ENCODE measurements around the gene STAG3.
"Not testable (repeated sequence)": the region's sequence is repeated elsewhere in the genome, so short reads cannot be mapped to it uniquely, and the experiment has no call there.

STAG3 gene

GRCh38 chr7:100174582-100174981 lies 3.1 kb upstream of the STAG3 start:
- DNase-seq (ENCODE audit: low read depth), result no peak

DNA sequence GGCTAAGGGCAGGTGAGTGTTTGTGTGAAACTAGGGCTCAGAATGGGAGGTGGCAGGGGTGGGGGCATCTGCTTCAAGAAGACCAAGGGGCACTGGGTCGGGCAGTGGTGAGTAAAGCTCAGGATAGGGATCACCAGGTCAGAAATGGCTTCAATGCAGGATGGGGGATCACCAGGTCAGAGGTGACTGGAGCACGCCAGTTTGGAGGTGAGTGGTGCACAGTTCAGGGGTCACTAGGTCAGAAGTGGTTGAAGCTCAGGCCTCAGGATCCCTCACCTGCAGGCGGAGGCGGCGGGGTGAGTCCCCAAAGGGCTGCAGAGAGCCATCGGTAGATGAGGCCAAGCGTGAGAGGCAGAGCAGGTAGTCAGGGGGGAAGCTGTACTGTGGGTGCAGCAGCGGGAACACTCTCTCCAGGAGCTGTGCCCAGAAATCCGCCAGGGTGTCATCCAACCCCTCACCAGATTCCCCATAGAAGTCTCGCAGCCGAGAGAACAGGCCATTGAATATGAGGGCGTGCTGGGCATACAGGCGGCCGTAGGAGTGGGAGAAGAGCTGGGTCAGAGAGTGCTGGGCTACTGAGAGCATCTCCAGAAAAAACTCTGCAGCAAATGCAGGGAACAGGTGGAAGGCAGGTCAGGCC lies 2.3 kb upstream of the STAG3 start:
- no peak for DNase-seq (ENCODE audit: low read depth)

DNA sequence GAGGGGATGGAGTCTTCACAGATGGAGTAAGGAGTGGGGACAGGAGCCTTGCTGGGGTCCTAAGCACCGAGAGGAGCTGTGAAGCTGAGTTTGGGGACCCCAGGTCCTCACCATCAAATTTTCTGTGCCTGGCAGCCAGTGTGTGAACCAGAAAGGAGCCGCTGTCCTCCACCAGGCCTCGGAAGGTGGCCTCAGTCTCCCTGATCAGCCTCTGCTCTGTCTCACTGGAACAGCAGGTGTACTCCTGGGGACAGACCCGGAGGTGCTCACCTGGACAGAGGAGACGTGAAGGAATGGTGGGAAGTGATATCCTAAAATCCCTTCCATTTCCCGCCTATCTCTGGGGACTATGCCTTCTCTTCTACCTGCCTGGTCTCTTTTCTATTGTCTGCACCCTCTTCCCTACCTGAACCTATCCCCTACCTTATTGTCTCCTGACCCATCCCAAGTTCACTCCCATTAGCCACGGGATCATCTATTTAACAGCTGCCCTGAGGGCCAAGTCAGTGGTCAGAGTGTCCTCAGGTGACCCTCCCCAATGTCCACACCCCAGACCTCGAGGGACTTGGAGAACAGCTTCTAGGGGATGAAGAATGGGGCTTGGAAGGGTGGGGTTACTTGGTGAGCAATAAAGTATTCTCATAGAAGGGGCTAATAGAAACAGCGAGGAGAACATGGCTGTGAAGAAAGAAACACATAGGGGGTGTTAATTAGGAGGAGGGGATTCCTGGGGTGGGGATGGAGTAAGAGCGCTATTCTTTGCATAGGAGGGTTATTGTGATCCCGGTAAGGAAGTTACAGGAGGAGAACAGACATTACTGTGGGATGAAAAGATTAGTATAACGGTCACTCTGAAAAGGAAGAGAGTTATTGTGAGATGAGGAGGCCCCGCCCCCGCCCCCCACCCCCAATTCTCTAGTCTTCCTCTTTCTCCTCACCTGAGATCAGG lies 1.3 kb upstream of the STAG3 start:
- DNase-seq (ENCODE audit: low read depth), result no peak

DNA sequence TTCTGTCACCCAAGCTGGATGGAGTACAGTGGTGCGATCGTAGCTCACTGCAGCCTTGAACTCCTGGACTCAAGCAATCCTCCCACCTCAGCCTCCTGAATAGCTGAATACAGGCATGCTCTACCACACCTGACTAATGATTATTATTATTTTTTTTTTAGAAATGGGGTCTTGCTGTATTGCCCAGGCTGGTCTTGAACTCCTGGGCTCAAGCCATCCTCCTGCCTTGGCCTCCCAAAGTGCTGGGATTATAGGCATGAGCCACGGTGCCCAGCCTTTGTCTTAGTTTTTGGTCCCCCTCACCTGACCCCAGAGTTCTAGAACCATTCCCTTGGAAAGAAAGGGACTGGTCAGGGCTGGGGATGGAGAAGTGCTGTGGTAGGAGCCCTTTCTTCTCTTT lies 2.4 kb downstream of the STAG3 start:
- not testable (repeated sequence) for DNase-seq (ENCODE audit: low read depth)

- not testable (repeated sequence) for DNase-seq (ENCODE audit: low read depth)
These were observed 4.9 kb downstream of the STAG3 start for GRCh38 chr7:100182616-100183015.

DNA sequence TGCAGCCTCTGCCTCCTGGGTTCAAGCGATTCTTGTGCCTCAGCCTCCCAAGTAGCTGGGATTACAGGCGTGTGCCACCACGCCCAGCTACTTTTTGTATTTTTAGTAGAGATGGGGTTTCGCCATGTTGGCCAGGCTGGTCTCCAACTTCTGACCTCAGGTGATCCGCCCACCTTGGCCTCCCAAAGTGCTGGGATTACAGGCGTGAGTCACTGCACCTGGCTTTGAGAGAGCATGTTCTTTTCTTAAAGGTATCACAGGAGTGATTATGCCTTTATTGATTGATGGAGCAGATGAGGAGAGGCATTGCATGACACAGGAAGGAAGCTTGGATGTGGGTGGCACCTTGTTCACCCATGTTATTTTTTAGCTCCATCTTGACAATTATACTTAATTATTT lies 5.4 kb downstream of the STAG3 start:
- DNase-seq (ENCODE audit: low read depth), result not testable (repeated sequence)

DNA sequence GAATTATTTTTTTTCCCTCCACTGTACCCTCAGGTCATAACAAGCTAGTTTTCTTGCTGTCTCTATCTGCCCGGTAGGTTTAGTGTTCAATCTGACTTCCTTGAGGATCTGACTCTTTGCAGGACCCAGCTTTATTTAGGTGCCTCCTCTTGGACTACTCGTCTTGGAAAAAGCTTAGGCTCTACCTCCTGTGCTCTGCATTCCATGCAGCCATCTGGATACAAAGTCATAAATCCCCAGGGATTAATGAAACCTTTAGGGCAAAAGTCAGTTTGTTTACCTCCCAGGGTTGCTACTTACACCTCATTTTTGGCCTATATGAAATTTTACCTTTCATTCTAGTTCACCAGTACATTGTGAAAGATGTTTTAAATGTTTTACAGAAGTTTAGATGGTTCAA lies 8.0 kb downstream of the STAG3 start:
- no peak for DNase-seq (ENCODE audit: low read depth)

DNA sequence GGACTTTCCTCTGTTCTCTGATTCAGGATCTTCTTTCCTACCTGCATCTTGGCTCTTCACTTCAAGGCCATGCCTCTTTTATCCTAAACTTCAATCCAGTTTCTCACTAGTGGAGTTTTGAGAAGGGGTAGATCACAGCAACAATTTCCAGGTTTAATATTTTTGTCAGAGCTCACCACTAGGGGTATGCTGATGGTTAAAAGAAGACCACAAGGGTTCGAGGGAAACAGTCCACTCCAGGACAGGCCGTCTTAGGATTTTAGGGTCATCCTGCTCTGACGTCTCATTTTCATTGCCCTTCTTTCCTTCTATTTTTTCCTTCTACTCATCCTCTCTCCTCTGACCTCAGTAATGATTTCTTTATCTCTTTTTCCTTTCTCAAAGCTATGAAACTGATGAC lies 11.3 kb downstream of the STAG3 start:
- DNase-seq (ENCODE audit: low read depth), result no peak

GRCh38 chr7:100190048-100190711 lies 12.5 kb downstream of the STAG3 start:
- DNase-seq (ENCODE audit: low read depth), result no peak

GRCh38 chr7:100191775-100192174 lies 14.1 kb downstream of the STAG3 start:
- DNase-seq (ENCODE audit: low read depth), result no peak

DNA sequence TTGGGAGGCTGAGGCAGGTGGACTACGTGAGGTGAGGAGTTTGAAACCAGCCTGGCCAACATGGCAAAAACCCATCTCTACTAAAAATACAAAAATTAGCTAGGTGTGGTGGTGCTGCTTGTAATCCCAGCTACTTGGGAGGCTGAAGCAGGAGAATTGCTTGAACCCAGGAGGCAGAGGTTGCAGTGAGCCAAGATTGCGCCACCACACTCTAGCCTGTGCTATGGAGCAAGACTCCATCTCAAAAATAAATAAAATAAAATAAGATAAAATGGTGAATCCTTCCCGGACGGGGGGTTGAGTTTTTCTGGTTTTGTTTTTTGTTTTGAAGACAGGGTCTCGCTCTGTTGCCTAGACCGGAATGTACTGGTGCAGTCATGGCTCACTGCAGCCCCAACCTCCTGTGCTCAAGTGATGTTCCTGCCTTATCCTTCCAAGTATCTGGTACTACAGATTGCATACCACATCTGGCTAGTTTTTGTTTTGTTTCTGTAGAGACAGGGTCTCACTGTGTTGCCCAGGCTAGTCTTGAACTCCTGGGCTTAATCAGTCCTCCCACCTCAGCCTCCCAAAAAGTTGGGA lies 14.7 kb downstream of the STAG3 start:
- DNase-seq (ENCODE audit: low read depth), result not testable (repeated sequence)

DNA sequence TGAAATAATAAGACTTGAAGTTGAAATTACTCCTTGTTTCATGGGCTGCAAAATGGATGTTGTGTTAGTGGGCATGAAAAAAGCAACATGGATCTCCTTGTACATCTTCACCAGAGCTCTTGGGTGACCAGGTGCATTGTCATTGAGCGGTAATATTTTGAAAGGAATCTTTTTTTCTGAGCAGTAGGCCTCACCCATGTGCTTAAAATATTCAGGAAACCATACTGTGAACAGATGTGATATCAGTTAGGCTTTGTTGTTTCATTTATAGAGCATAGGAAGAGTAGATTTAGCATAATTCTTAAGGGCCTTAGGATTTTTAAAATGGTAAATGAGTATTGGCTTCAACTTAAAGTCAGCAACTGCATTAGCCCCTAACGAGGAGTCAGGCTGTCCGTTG lies 15.3 kb downstream of the STAG3 start:
- no peak for DNase-seq (ENCODE audit: low read depth)

DNA sequence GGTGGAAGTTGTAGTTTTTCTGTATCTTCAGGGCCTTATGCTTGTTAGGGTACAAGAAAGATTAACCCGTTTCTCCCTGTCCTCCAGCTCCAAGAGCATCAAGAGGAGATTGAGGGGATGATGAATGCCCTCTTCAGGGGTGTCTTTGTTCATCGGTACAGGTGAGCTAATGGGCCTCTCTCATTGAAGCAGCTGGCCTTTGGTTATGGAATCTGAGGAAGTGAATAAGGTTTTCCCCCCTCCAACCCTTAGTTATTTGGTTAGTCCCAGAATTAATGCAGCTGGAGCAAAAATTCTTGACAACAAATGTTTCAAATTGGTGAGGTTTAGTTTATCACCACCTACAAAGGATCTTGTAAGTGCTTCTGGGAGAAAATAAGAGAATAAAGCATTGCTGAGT lies 17.5 kb downstream of the STAG3 start:
- DNase-seq (ENCODE audit: low read depth), result no peak

GRCh38 chr7:100195901-100196322 lies 18.2 kb downstream of the STAG3 start:
- not testable (repeated sequence) for DNase-seq (ENCODE audit: low read depth)

GRCh38 chr7:100198266-100198665 lies 20.5 kb downstream of the STAG3 start:
- DNase-seq (ENCODE audit: low read depth), result no peak

- DNase-seq (ENCODE audit: low read depth), result no peak
These were observed 23.0 kb downstream of the STAG3 start for GRCh38 chr7:100200693-100201092.

DNA sequence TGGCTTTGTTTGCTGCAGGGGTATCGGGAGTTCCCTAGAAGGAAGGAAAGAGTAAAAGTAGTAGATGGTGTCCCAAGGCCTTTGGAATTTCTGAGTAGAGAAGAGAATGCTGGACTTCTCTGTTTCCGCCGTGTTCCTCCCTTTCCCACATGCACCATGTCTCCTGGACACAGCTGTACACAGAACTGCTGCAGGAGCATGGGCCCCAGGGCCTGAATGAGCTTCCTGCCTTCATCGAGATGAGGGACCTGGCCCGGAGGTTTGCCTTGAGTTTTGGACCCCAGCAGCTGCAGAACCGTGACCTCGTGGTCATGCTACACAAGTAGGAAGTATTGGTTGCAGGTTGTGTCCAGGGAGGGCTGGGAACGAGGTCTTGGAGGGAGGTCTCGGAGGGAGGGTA lies 26.7 kb downstream of the STAG3 start:
- DNase-seq (ENCODE audit: low read depth), result no peak

DNA sequence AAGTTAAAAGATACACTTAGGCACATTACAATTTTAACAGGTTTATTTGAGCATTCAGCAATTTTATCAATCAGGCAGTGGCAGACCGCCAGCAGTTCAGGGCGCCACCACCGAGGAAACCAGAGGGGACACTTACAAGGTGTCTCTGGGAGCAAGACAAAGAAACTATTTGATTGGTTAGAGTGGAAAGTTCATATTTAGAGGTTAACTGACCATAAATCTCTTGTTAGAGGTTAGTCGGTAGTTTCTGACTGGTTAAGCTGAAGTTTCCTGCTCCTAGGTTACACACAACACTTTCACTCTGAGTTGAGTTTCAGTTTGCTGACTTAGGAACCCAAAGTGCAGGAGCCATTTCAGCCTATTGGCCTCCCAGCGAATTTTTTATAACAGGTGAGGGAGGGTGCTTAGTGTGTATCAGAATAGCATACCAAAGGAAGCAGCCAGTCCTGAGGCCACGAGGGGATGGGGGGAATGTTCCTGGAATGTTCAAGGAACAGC lies 31.2 kb downstream of the STAG3 start:
- DNase-seq (ENCODE audit: low read depth), result no peak

GRCh38 chr7:100209493-100209892 lies 31.8 kb downstream of the STAG3 start:
- no peak for DNase-seq (ENCODE audit: low read depth)

GRCh38 chr7:100210805-100211204 lies 33.1 kb downstream of the STAG3 start:
- DNase-seq (ENCODE audit: low read depth), result no peak

DNA sequence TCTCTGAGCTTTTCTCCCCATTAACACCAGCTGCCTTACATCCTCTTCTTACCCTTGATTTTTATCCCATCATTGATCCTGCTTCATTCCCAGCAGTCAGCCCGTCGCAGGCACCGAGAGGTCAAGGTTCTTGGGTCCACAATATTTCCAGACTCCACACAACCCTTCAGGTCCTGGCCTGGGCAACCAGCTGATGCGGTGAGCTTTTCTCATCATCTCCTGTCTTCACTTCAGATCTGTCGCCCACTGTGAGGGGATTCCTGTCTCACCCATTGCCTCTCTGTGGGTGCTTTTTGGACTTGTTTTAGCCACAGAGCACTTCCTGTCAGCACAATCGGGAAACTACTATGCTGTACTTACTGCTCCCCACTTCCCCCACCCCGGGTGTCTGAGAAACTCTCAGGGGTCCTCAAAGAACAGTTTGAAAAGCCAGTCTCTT lies 33.6 kb downstream of the STAG3 start:
- DNase-seq (ENCODE audit: low read depth), result no peak

DNA sequence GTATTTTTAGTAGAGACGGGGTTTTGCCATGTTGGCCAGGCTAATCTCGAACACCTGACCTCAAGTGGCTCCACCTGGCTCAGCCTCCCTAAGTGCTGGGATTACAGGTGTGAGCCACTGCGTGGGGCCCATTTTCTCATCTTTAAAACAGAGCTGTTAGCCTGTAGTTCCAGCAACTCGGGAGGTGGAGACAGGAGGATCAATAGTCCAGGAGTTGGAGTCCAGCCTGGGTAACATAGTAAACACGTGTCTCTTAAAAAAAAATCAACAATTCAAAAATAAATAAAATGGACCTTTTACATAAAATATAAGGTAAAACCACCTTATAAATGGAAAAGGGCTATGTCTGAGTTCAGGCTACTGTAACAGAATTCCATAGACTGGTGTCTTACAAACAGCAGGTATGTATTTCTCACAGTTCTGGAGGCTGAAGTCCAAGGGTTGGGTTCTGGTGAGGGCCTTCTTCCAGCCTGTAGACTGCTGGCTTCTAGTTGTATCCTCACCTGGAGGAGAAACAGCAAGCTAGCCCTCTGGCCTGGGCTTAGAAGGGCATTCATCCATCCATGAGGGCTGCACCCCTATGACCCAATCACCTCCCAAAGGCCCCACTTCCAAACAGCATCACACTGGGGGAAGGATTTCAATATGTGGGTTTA lies 35.0 kb downstream of the STAG3 start:
- DNase-seq (ENCODE audit: low read depth), result no peak
